ENCODE results near the gene KLHDC4. TPM values are rescaled to one million over a fixed set of nuclear protein-coding genes. Genes with fewer than 3 reads are reported as not detected.

The KLHDC4 gene
- polyA plus RNA-seq, 2 of the 4 experiments (the other 2 are of a cell fraction): 25.9 to 37.2 TPM

DNA sequence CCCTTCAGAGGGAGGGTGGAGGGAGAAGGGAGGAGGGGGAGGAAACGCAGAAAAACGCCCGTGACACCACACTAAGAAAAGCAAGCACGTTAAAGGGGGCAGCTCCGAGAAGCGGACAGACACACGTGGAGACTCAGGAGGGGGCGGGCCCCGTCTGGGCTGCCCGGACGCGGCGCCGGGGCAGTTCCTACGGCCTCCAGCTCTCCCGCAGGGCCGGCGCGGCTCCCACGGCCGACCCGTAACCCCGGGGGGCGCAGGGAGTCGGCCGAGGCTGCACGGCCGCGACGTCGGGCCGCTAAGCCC lies 362 bp downstream of the KLHDC4 start:
- WGBS (ENCODE audit: missing lambda C conversion rate): under 1% methylated on average over 31 of the region's 32 CpGs
- ATAC-seq (peak; percentile 32 to 58; a peak in 5 of 6 replicates), DNase-seq (ENCODE audit: low read depth in 1 of 2, low spot score in 1 of 2) (no peak), FAIRE-seq (no peak)
- TF ChIP-seq NPAS2 (CRISPR knock-in tag; IDR thresholded peaks at IDR 0.05; ENCODE audit: borderline replicate concordance) (no peak), FOXS1 (CRISPR knock-in tag; IDR thresholded peaks at IDR 0.05) (no peak), MAZ (IDR thresholded peaks at IDR 0.05; ENCODE audit: borderline replicate concordance, low read depth, low read length) (no peak), HOXB13 (CRISPR knock-in tag; IDR thresholded peaks at IDR 0.05; ENCODE audit: low read depth) (no peak), RAD21 (conservative IDR thresholded peaks at IDR 0.05 in 1 of 2, IDR thresholded peaks at IDR 0.05 in 1 of 2) (no peak), PHF8 (IDR thresholded peaks at IDR 0.05; ENCODE audit: borderline replicate concordance, low read depth) (no peak), ZFP36 (IDR thresholded peaks at IDR 0.05; ENCODE audit: borderline replicate concordance, partially characterized antibody) (no peak)
- TF ChIP-seq, protein P1, sequence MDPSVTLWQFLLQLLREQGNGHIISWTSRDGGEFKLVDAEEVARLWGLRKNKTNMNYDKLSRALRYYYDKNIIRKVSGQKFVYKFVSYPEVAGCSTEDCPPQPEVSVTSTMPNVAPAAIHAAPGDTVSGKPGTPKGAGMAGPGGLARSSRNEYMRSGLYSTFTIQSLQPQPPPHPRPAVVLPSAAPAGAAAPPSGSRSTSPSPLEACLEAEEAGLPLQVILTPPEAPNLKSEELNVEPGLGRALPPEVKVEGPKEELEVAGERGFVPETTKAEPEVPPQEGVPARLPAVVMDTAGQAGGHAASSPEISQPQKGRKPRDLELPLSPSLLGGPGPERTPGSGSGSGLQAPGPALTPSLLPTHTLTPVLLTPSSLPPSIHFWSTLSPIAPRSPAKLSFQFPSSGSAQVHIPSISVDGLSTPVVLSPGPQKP (IDR thresholded peaks at IDR 0.05; ENCODE audit: low read depth, low read length): no peak
- TF ChIP-seq, protein P2, sequence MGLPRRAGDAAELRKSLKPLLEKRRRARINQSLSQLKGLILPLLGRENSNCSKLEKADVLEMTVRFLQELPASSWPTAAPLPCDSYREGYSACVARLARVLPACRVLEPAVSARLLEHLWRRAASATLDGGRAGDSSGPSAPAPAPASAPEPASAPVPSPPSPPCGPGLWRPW (IDR thresholded peaks at IDR 0.05): no peak
- H3K4me2 ChIP-seq: peak overlapping the region; percentile 98
- CTCF ChIA-PET: interaction anchor here (0.5 to 4.5 kb wide), 10 partner anchors 12 to 130 kb away, joined by 3 to 27 read pairs (median 4); no protein-coding TSS in a partner anchor
- H3K9me3 ChIP-seq: no peaks in the 10 kb centered on the region
- H3K4me1 ChIP-seq: peaks cover 18% of the 10 kb centered on the region
- H3K27ac ChIP-seq: peak overlapping the region; percentile 89 to 91
- peak overlapping the region; percentile 92 for H3K4me3 ChIP-seq
- POLR2A ChIA-PET: interaction anchor here (0.9 to 2.2 kb wide), 3 partner anchors 11 to 104 kb away, joined by 4 to 9 read pairs (median 5); partner anchors contain the start of gene SLC7A5

DNA sequence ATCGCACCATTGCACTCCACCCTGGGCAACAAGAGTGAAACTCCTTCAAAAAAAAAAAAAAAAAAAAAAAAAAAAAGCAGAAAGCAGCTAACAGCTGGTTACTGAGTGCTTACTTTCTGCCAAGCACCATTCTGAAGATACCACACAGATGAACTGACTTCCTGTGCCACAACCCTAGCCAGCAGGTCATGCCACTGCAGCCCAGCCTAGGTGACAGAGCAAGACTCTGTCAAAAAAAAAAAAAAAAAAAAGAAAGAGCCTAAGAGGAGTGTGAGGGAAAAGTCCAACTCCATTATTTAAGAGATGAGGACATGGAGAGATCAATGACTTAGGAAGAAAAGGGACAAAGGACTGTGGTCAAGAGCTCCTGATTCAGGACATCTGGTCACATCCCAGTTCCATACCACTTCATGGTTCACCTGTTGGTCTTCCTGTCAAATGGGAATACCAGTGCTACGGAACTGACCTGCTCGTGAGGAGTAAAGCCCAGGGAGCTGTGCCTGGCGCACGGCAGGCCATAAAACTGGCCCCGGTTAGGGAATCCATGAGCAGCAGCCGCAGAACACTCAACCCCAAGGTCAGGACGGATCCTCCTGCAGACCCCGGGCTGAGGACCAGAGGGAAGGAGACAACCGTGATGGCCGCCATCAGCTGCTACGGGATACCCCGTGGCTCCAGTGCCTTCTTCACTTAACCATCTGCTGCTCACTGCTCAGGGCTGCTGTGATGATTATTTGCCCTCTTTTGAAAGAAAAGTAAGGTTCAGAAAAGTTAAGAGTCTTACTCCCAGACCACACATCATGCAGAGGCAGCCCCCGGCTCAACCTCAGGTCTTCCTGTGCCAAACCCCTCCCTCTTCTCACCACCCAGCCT lies 950 bp downstream of the KLHDC4 start:
- peaks cover 18% of the 10 kb centered on the region for H3K4me1 ChIP-seq
- ATAC-seq (peak; percentile 10 to 25; a peak in 3 of 6 replicates), FAIRE-seq (no peak), DNase-seq (ENCODE audit: low read depth in 1 of 2, low spot score in 1 of 2) (peak in 1 of 2 experiments; percentile 28)
- no peaks in the 10 kb centered on the region for H3K9me3 ChIP-seq
- peak overlapping the region; percentile 98 for H3K4me2 ChIP-seq
- H3K27ac ChIP-seq: peak overlapping the region; percentile 89 to 91
- ChIA-PET CTCF (interaction anchor here (0.5 to 4.5 kb wide), 10 partner anchors 12 to 744 kb away, joined by 3 to 27 read pairs (median 4); no protein-coding TSS in a partner anchor), POLR2A (interaction anchor here (2.2 kb wide), 1 partner anchor 105 kb away, joined by 9 read pairs; the partner anchor contains the start of gene SLC7A5)
- TF ChIP-seq MYC (IDR thresholded peaks at IDR 0.05; ENCODE audit: borderline replicate concordance, low read length): no peak
- TF ChIP-seq HDAC2 (IDR thresholded peaks at IDR 0.05): no peak
- no peak for TF ChIP-seq FOSB (CRISPR knock-in tag; IDR thresholded peaks at IDR 0.05)
- TF ChIP-seq PHF8 (IDR thresholded peaks at IDR 0.05; ENCODE audit: borderline replicate concordance, low read depth): no peak
- TF ChIP-seq JUN (IDR thresholded peaks at IDR 0.05): no peak
- peak overlapping the region; percentile 92 for H3K4me3 ChIP-seq
- WGBS (ENCODE audit: missing lambda C conversion rate): 27% methylated on average over 14 of the region's 14 CpGs

DNA sequence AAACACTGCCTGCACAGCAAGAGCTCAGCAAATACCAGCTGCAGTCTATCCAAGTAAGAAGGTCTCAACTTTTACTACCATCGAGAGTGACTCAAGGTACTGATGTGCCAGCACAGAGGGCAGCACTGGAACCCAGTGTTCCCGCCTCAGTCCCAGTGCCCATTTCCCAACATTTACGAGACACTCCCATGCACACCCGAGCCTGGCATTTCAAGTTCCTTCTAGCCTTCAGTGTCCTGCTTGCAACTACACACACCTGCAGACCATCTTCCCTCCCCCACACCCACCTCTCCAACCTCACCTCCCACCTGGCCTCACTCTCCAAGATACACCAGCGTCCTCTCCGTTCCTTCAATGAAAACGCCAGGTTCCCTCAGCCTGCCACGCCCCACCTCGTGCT lies 3.2 kb downstream of the KLHDC4 start:
- ChIA-PET POLR2A (interaction anchor here (0.6 kb wide), 1 partner anchor 10 kb away, joined by 3 read pairs; no protein-coding TSS in a partner anchor), CTCF (no interaction called here)
- TF ChIP-seq, protein P1 (IDR thresholded peaks at IDR 0.05; ENCODE audit: low read depth, low read length): no peak
- TF ChIP-seq, protein P3, sequence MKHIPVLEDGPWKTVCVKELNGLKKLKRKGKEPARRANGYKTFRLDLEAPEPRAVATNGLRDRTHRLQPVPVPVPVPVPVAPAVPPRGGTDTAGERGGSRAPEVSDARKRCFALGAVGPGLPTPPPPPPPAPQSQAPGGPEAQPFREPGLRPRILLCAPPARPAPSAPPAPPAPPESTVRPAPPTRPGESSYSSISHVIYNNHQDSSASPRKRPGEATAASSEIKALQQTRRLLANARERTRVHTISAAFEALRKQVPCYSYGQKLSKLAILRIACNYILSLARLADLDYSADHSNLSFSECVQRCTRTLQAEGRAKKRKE (CRISPR knock-in tag; IDR thresholded peaks at IDR 0.05; ENCODE audit: low read depth): no peak
- no peak for TF ChIP-seq RFX5 (IDR thresholded peaks at IDR 0.05)
- H3K4me3 ChIP-seq: no peak overlapping the region
- DNase-seq (ENCODE audit: low read depth in 1 of 2, low spot score in 1 of 2): no peak
- H3K4me2 ChIP-seq: no peak overlapping the region; the same call in 2 of the 3 replicates
- 85% methylated on average over 9 of the region's 9 CpGs for WGBS (ENCODE audit: missing lambda C conversion rate)
- FAIRE-seq: no peak
- no peaks in the 10 kb centered on the region for H3K9me3 ChIP-seq
- peak overlapping the region in 1 of 2 experiments; percentile 12; a peak in 1 of 6 replicates for H3K27ac ChIP-seq
- ATAC-seq: no peak
- H3K4me1 ChIP-seq: peaks cover 20% of the 10 kb centered on the region
